H1 (cell line): ENCODE data around the gene RNF130. TPM values are rescaled to one million over a fixed set of nuclear protein-coding genes. Genes with fewer than 3 reads are reported as not detected.
A peak's percentile ranks its signal among the peaks of the same experiment; 100 is the strongest.

ENCODE experiments used
- CTCF ChIA-PET: fragments of 300-600 bp; sonication (Branson Sonifier 250); formaldehyde crosslinking; loops from one replicate; lab custom pipeline; 2021; ENCODE audit not compliant: partially characterized antibody; lab: Charles Lee
- POLR2A ChIA-PET: fragments of 300-600 bp; sonication (Branson Sonifier 250); formaldehyde crosslinking; loops from one replicate; lab custom pipeline; 2021; ENCODE audit warnings: inconsistent platforms; ENCODE audit not compliant: partially characterized antibody; lab: Charles Lee
- DNase-seq, 2 experiments: peaks; one replicate each; pipeline versions ENCODE4 v3.0.0 to v3.0.0-alpha.2; 2010 to 2022; ENCODE audit warnings: low spot score in 2 of 2, low read depth in 1 of 2, mixed read lengths in 1 of 2
- FAIRE-seq: peaks from 2 replicates; lab custom pipeline; 2011; peaks lifted over from hg19 to GRCh38; lab: Jason Lieb, UNC
- H2AFZ ChIP-seq: 2 replicates; pipeline ENCODE4 v1.8.1; 2012; ENCODE audit warnings: low read length, inconsistent platforms
- H2AK5ac ChIP-seq: 2 replicates; pipeline ENCODE4 v1.6.1; 2013; ENCODE audit warnings: low read depth, low read length
- H2BK120ac ChIP-seq: replicated peaks from 2 replicates; pipeline ENCODE3; 2013; ENCODE audit warnings: low read depth, low read length, inconsistent platforms
- H2BK12ac ChIP-seq: 2 replicates; pipeline ENCODE4 v1.6.1; 2013; ENCODE audit warnings: low read depth, low read length
- H2BK15ac ChIP-seq: 2 replicates; pipeline ENCODE4 v1.6.1; 2013; ENCODE audit warnings: low read length
- H2BK20ac ChIP-seq: 2 replicates; pipeline ENCODE4 v1.6.1; 2013; ENCODE audit warnings: low read length
- H2BK5ac ChIP-seq: 2 replicates; pipeline ENCODE4 v1.6.1; 2013; ENCODE audit warnings: low read depth, low read length
- H3K14ac ChIP-seq: 2 replicates; pipeline ENCODE4 v1.6.1; 2013; ENCODE audit warnings: inconsistent platforms; ENCODE audit not compliant: insufficient read length
- H3K18ac ChIP-seq: 2 replicates; pipeline ENCODE4 v1.6.1; 2013; ENCODE audit warnings: low read length; ENCODE audit errors: extremely low read depth
- H3K23ac ChIP-seq: 2 replicates; pipeline ENCODE4 v1.6.1; 2013; ENCODE audit warnings: inconsistent platforms; ENCODE audit not compliant: insufficient read length
- H3K23me2 ChIP-seq: 2 replicates; pipeline ENCODE4 v1.6.1; 2013; ENCODE audit warnings: low read depth, low read length
- H3K27ac ChIP-seq: 2 replicates; pipeline ENCODE4 v1.6.1; 2011; ENCODE audit warnings: low read depth, low read length, inconsistent platforms
- H3K27me3 ChIP-seq, 4 experiments: replicated peaks in 1 of 4; 1 replicate in 1 of 4; 2 replicates in 3 of 4; pipeline versions ENCODE4 v1.6.1 to v1.8.1; 2011 to 2013; ENCODE audit warnings: low read length in 3 of 4, mild to moderate bottlenecking in 3 of 4, inconsistent platforms in 2 of 4, mixed read lengths in 2 of 4, moderate library complexity in 1 of 4; ENCODE audit not compliant: control insufficient read depth in 3 of 4, insufficient read depth in 3 of 4; ENCODE audit errors: extremely low read depth in 1 of 4
- H3K36me3 ChIP-seq, 4 experiments: 2 replicates each; pipeline versions ENCODE4 v1.6.1 to v1.8.1; 2011 to 2013; ENCODE audit warnings: mild to moderate bottlenecking in 4 of 4, low read length in 3 of 4, moderate library complexity in 2 of 4, control low read depth in 1 of 4, inconsistent platforms in 1 of 4; ENCODE audit not compliant: insufficient read depth in 4 of 4, control insufficient read depth in 2 of 4
- H3K4ac ChIP-seq: replicated peaks from 2 replicates; pipeline ENCODE3; 2013; ENCODE audit warnings: low read length, low read depth, mixed read lengths, inconsistent platforms; ENCODE audit not compliant: insufficient read length
- H3K4me1 ChIP-seq, 4 experiments: replicated peaks in 1 of 4; 1 replicate in 1 of 4; 2 replicates in 3 of 4; pipeline versions ENCODE4 v1.6.1 to v1.8.1; 2011 to 2013; ENCODE audit warnings: low read length in 3 of 4, inconsistent platforms in 2 of 4, mixed read lengths in 1 of 4; ENCODE audit not compliant: insufficient read depth in 4 of 4, control insufficient read depth in 3 of 4
- H3K4me2 ChIP-seq, 2 experiments: 2 replicates each; pipeline versions ENCODE4 v1.6.1 to v1.8.1; 2011 to 2013; ENCODE audit warnings: low read depth in 2 of 2, low read length in 2 of 2, control low read depth in 1 of 2, inconsistent platforms in 1 of 2, mild to moderate bottlenecking in 1 of 2; ENCODE audit not compliant: insufficient read depth in 1 of 2
- H3K4me3 ChIP-seq, 4 experiments: fragments of 200-600, 300-600 bp in 1 of 4; sonication (generic), shearing (Covaris generic), sonication (Bioruptor Twin) in 1 of 4; 2 replicates each; pipeline versions ENCODE4 v1.5.1 to v1.8.1; 2011 to 2016; ENCODE audit warnings: low read length in 4 of 4, low read depth in 3 of 4, control low read depth in 2 of 4, inconsistent platforms in 2 of 4, mild to moderate bottlenecking in 2 of 4, mixed read lengths in 1 of 4, moderate library complexity in 1 of 4; ENCODE audit not compliant: insufficient read depth in 2 of 4; ENCODE audit errors: extremely low read depth in 1 of 4
- H3K56ac ChIP-seq: replicated peaks from 2 replicates; pipeline ENCODE3; 2013; ENCODE audit warnings: low read depth, mild to moderate bottlenecking, mixed read lengths, low read length, inconsistent platforms; ENCODE audit not compliant: insufficient read length
- H3K79me1 ChIP-seq: 2 replicates; pipeline ENCODE4 v1.6.1; 2013; ENCODE audit warnings: low read depth, low read length, control low read depth
- H3K79me2 ChIP-seq, 2 experiments: 2 replicates each; pipeline versions ENCODE4 v1.6.1 to v1.8.1; 2012 to 2013; ENCODE audit warnings: low read length in 2 of 2, mild to moderate bottlenecking in 2 of 2, inconsistent platforms in 1 of 2; ENCODE audit not compliant: insufficient read depth in 2 of 2, control insufficient read depth in 1 of 2
- H3K9ac ChIP-seq, 4 experiments: replicated peaks in 1 of 4; 1 replicate in 1 of 4; 2 replicates in 3 of 4; pipeline versions ENCODE4 v1.6.1 to v1.8.1; 2011 to 2013; ENCODE audit warnings: low read depth in 3 of 4, low read length in 3 of 4, control low read depth in 2 of 4, mild to moderate bottlenecking in 2 of 4, moderate library complexity in 2 of 4, inconsistent platforms in 1 of 4; ENCODE audit errors: extremely low read depth in 1 of 4
- H3K9me3 ChIP-seq, 2 experiments: 2 replicates each; pipeline versions ENCODE4 v1.6.1 to v1.8.1; 2012 to 2013; ENCODE audit warnings: mild to moderate bottlenecking in 2 of 2, moderate library complexity in 2 of 2, control low read depth in 1 of 2, inconsistent platforms in 1 of 2, low read depth in 1 of 2, low read length in 1 of 2, mixed read lengths in 1 of 2; ENCODE audit not compliant: insufficient read depth in 2 of 2
- H4K20me1 ChIP-seq, 2 experiments: replicated peaks in 1 of 2; 2 replicates each; pipeline versions ENCODE3 to v1.8.1; 2011 to 2013; ENCODE audit warnings: inconsistent platforms in 2 of 2, low read length in 2 of 2, mild to moderate bottlenecking in 1 of 2; ENCODE audit not compliant: insufficient read depth in 2 of 2, control insufficient read depth in 1 of 2
- H4K5ac ChIP-seq: 2 replicates; pipeline ENCODE4 v1.6.1; 2013; ENCODE audit warnings: low read length, low read depth, mixed read lengths, inconsistent platforms; ENCODE audit not compliant: insufficient read length
- H4K8ac ChIP-seq: 2 replicates; pipeline ENCODE4 v1.8.0; 2013; ENCODE audit warnings: mild to moderate bottlenecking, moderate library complexity, low read length, inconsistent platforms; ENCODE audit not compliant: insufficient read depth; ENCODE audit errors: extremely low read depth
- H4K91ac ChIP-seq: replicated peaks from 2 replicates; pipeline ENCODE3; 2013; ENCODE audit warnings: low read length, mixed read lengths, inconsistent platforms; ENCODE audit not compliant: insufficient read length
- CBX8 ChIP-seq: fragments of 300-800, 300-1000 bp; sonication (generic); IDR thresholded peaks from 2 replicates; pipeline ENCODE4 v1.7.1; 2016; ENCODE audit warnings: low read depth, low read length, borderline replicate concordance
- CHD1 ChIP-seq: IDR thresholded peaks from 2 replicates; pipeline ENCODE4 v1.6.1; 2012; ENCODE audit warnings: low read depth, low read length, improper control_type of control experiment
- CHD2 ChIP-seq: IDR thresholded peaks from 2 replicates; pipeline ENCODE4 v1.6.1; 2012; ENCODE audit warnings: low read length, improper control_type of control experiment
- CTBP2 ChIP-seq: IDR thresholded peaks from 2 replicates; pipeline ENCODE4 v1.7.0; 2011; ENCODE audit warnings: borderline replicate concordance, mild to moderate bottlenecking, moderate library complexity, mixed read lengths, low read length; ENCODE audit not compliant: insufficient read depth, insufficient read length
- GABPA ChIP-seq: IDR thresholded peaks from 2 replicates; pipeline ENCODE4 v1.6.1; 2011; ENCODE audit warnings: mild to moderate bottlenecking, low read length, moderate library complexity, borderline replicate concordance; ENCODE audit not compliant: insufficient read depth
- HDAC6 ChIP-seq: IDR thresholded peaks from one replicate; pipeline ENCODE4 v1.7.1; 2012; ENCODE audit warnings: low read depth, mild to moderate bottlenecking, inconsistent platforms, low read length, moderate library complexity
- NANOG ChIP-seq: IDR thresholded peaks from 2 replicates; pipeline ENCODE4 v1.6.1; 2011; ENCODE audit warnings: low read length, low read depth, mild to moderate bottlenecking, inconsistent platforms; ENCODE audit not compliant: insufficient read depth, poor library complexity, severe bottlenecking
- POLR2A ChIP-seq, 2 experiments: IDR thresholded peaks; 1 replicate in 1 of 2; 2 replicates in 1 of 2; pipeline ENCODE4 v1.6.1; 2011; ENCODE audit warnings: low read depth in 2 of 2, low read length in 2 of 2, mild to moderate bottlenecking in 2 of 2; ENCODE audit errors: control extremely low read depth in 1 of 2
- SAP30 ChIP-seq: fragments of 300-600 bp; sonication (generic); IDR thresholded peaks from 2 replicates; pipeline ENCODE4 v1.7.1; 2012; ENCODE audit warnings: low read length, moderate library complexity, mild to moderate bottlenecking, inconsistent platforms; ENCODE audit not compliant: insufficient read depth, insufficient replicate concordance
- TCF12 ChIP-seq: IDR thresholded peaks from 2 replicates; pipeline ENCODE4 v1.6.1; 2011; ENCODE audit warnings: low read depth, mild to moderate bottlenecking, low read length
- WGBS, 2 experiments: shearing (Covaris generic) in 1 of 2; methylation state at CpG; one replicate each; pipeline versions ENCODE4 v1.1.6 to v1.1.7; 2013 to 2015; ENCODE audit warnings: low lambda C conversion rate in 2 of 2, mixed read lengths in 2 of 2, inconsistent platforms in 1 of 2, low coverage in 1 of 2, missing lambda C conversion rate in 1 of 2; ENCODE audit not compliant: insufficient replicate concordance in 2 of 2, insufficient coverage in 1 of 2, insufficient read length in 1 of 2; ENCODE audit errors: extremely low coverage in 1 of 2, missing lambda C conversion rate in 1 of 2; 5-methylcytosine and 5-hydroxymethylcytosine counted together
- polyA plus RNA-seq, 7 experiments: library from polyadenylated mRNA; depleted of rRNA in 3 of 7; stranded (reverse) in 5 of 7; unstranded in 2 of 7; fragments of >200 nt in 5 of 7; fragments of 200-250 nt in 2 of 7; gene quantifications; 1 replicate in 5 of 7; 2 replicates in 1 of 7; 4 replicates in 1 of 7; pipeline versions ENCODE4 v1.2.1 to v1.2.3, GENCODE V29; 2011 to 2013; ENCODE audit warnings: missing spikeins in 2 of 7, mixed read lengths in 2 of 7
- total RNA-seq: library from RNA; stranded (reverse); fragmentation: NEBNext Ultra II Directional; extraction: Animal tissue kit (Norgen Biotek cat#: 25700); gene quantifications from 2 replicates; pipeline ENCODE4 v1.2.1, GENCODE V29; 2021

RNF130 gene
- total and polyA plus RNA-seq, 2 of the 8 experiments (the other 6 are each of a cell fraction or from before 2014, with no cell fraction given) = 65.1 to 70.0 TPM

DNA sequence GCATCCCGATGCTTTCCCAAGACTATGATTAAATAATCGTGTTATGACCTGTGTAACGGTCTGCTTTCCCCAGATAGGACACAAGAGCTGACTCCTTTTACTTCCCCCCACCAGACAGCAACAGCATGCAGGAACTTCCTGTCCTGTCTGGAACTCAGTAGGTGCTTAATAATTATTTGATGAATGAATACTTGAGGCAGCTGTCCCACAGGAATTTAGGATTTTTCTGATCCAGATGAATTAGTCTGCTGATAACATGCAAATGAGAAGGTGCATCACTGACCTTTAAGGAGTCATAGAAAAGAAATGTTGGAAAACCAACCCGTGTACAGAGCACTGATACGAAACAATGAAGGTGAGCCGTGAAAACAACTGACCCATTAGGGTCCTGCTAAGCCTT lies 12.2 kb downstream of the RNF130 start:
- Histone ChIP-seq H2AK5ac (no peak overlapping the region), H3K79me2 (peaks cover 19 to 96% of the 10 kb centered on the region in 2 experiments), H3K9ac (no peak overlapping the region), H3K36me3 (no peaks in the 10 kb centered on the region), H3K23me2 (no peaks in the 10 kb centered on the region), H3K4me3 (no peak overlapping the region), H4K8ac (no peak overlapping the region), H3K14ac (no peak overlapping the region), H2BK120ac (no peak overlapping the region), H4K5ac (no peak overlapping the region), H2BK12ac (no peak overlapping the region), H3K27me3 (no peaks in the 10 kb centered on the region), H3K56ac (no peak overlapping the region), H4K91ac (no peak overlapping the region), H3K9me3 (no peaks in the 10 kb centered on the region), H3K27ac (no peak overlapping the region), H2BK15ac (0 out of 2 replicates have a peak overlapping the region, but pooled peaks have one; percentile 49), H3K4ac (no peak overlapping the region), H2AFZ (no peak overlapping the region), H3K23ac (no peak overlapping the region), H2BK5ac (peak overlapping the region; percentile 18; the same call in 1 of the 2 replicates), H3K18ac (no peak overlapping the region), H2BK20ac (no peak overlapping the region), H3K4me1 (peaks cover 6 to 32% (median 27%) of the 10 kb centered on the region in 4 experiments), H4K20me1 (peaks cover 2 to 15% of the 10 kb centered on the region in 2 experiments), H3K4me2 (peak overlapping the region in 1 of 2 experiments; percentile 11; a peak in 1 of 4 replicates), H3K79me1 (peaks cover 11% of the 10 kb centered on the region)
- FAIRE-seq (no peak), DNase-seq (no peak)
- CTCF ChIA-PET = interaction anchor here (0.7 to 1.8 kb wide), 2 partner anchors 25 to 32 kb away, joined by 3 read pairs; no protein-coding TSS in a partner anchor
- 91% methylated on average over 6 of the region's 6 CpGs; no CpG with 5 or more reads in 1 of the 2 experiments for WGBS, 2 experiments
- POLR2A ChIA-PET = interaction anchor here (0.6 to 1.3 kb wide), 4 partner anchors 9 to 110 kb away, joined by 3 to 5 read pairs (median 4); no protein-coding TSS in a partner anchor
- TF ChIP-seq CHD2 (no peak), POLR2A (IDR thresholded peaks at IDR 0.05; ENCODE audit: control extremely low read depth in 1 of 2, low read depth in 2 of 2, low read length in 2 of 2) (no peak), NANOG (no peak), CBX8 (no peak), GABPA (no peak), CTBP2 (no peak), TCF12 (no peak), CHD1 (no peak), HDAC6 (no peak), SAP30 (no peak)
